Type B pancreatic cell (in vitro differentiated cells): ENCODE results near the gene GTF3C1. TPM values are rescaled to one million over a fixed set of nuclear protein-coding genes. Genes with fewer than 3 reads are reported as not detected.

Source experiments
- DNase-seq: peaks from one replicate; pipeline ENCODE4 v3.0.0; 2021; ENCODE audit warnings: mixed read lengths; ENCODE audit not compliant: unreplicated experiment; ENCODE audit errors: extremely low spot score
- H3K27ac Mint-ChIP-seq: 2 replicates; pipeline ENCODE4 v1.8.0; 2021; ENCODE audit warnings: mild to moderate bottlenecking, mixed read lengths
- H3K27me3 Mint-ChIP-seq: 2 replicates; pipeline ENCODE4 v1.8.0; 2021; ENCODE audit warnings: mixed read lengths
- H3K36me3 Mint-ChIP-seq: 2 replicates; pipeline ENCODE4 v1.8.0; 2021; ENCODE audit warnings: mixed read lengths
- H3K4me1 Mint-ChIP-seq: one replicate; pipeline ENCODE4 v1.8.0; 2021; ENCODE audit warnings: mixed read lengths; ENCODE audit not compliant: unreplicated experiment
- H3K4me3 Mint-ChIP-seq: 2 replicates; pipeline ENCODE4 v1.8.0; 2021; ENCODE audit warnings: mild to moderate bottlenecking, mixed read lengths
- H3K9me3 Mint-ChIP-seq: 2 replicates; pipeline ENCODE4 v1.8.0; 2021; ENCODE audit warnings: mixed read lengths
- CTCF ChIP-seq: fragments of 200-600 bp; sonication (generic); conservative IDR thresholded peaks from 2 replicates; pipeline ENCODE4 v1.5.0; 2021; ENCODE audit warnings: antibody characterized with exemption, mild to moderate bottlenecking
- total RNA-seq: library from RNA; stranded (reverse); gene quantifications from 2 replicates; pipeline ENCODE4 v1.2.1, GENCODE V29; 2021; ENCODE audit warnings: low replicate concordance

GTF3C1 gene
- total RNA-seq, 1 donor from 2014 or later, result 94.5 TPM

GRCh38 chr16:27445502-27446175, 104.1 kb downstream of the GTF3C1 start:
- Mint-ChIP-seq H3K27ac (no peak overlapping the region), H3K9me3 (no peaks in the 10 kb centered on the region), H3K4me3 (no peak overlapping the region), H3K27me3 (no peaks in the 10 kb centered on the region), H3K36me3 (no peaks in the 10 kb centered on the region), H3K4me1 (peaks cover 9% of the 10 kb centered on the region)
- no peak for TF ChIP-seq CTCF
- no peak for DNase-seq

- Mint-ChIP-seq H3K4me1 (peaks cover under 1% of the 10 kb centered on the region), H3K4me3 (no peak overlapping the region), H3K36me3 (no peaks in the 10 kb centered on the region), H3K27me3 (peaks cover under 1% of the 10 kb centered on the region), H3K27ac (no peak overlapping the region), H3K9me3 (no peaks in the 10 kb centered on the region)
- no peak for TF ChIP-seq CTCF
- no peak for DNase-seq
These were observed 105.2 kb downstream of the GTF3C1 start for GRCh38 chr16:27444470-27444869.

- Mint-ChIP-seq H3K27ac (no peak overlapping the region), H3K9me3 (no peaks in the 10 kb centered on the region), H3K4me3 (no peak overlapping the region), H3K4me1 (peaks cover 3% of the 10 kb centered on the region), H3K36me3 (no peaks in the 10 kb centered on the region), H3K27me3 (peaks cover 4% of the 10 kb centered on the region)
- no peak for TF ChIP-seq CTCF
- DNase-seq, result no peak
These were observed 105.7 kb downstream of the GTF3C1 start for GRCh38 chr16:27444015-27444414.

GRCh38 chr16:27441998-27442397, 107.7 kb downstream of the GTF3C1 start:
- H3K27ac Mint-ChIP-seq, result no peak overlapping the region
- peaks cover 3% of the 10 kb centered on the region for H3K4me1 Mint-ChIP-seq

GRCh38 chr16:27441276-27441675, 108.4 kb downstream of the GTF3C1 start:
- DNase-seq, result no peak
- TF ChIP-seq CTCF, result no peak
- Mint-ChIP-seq H3K27me3 (peaks cover 4% of the 10 kb centered on the region), H3K4me1 (peaks cover 3% of the 10 kb centered on the region), H3K36me3 (no peaks in the 10 kb centered on the region), H3K4me3 (no peak overlapping the region), H3K27ac (no peak overlapping the region), H3K9me3 (no peaks in the 10 kb centered on the region)

More at GRCh38 chr16:27441998-27442397, 107.7 kb downstream of the GTF3C1 start:
- peaks cover 4% of the 10 kb centered on the region for H3K27me3 Mint-ChIP-seq
- no peak overlapping the region for H3K4me3 Mint-ChIP-seq
- DNase-seq, result no peak
- no peaks in the 10 kb centered on the region for H3K9me3 Mint-ChIP-seq
- no peak for TF ChIP-seq CTCF
- H3K36me3 Mint-ChIP-seq, result no peaks in the 10 kb centered on the region
